Activated CD8-positive, alpha-beta T cell treated with anti-CD3 and anti-CD28 coated beads for 36 hours (primary cell): ENCODE data around the gene METRN. TPM values are rescaled to one million over a fixed set of nuclear protein-coding genes. Genes with fewer than 3 reads are reported as not detected.

Experiments used
- ATAC-seq: fragments of 200-7000 bp; cut with Tn5 transposase; one replicate; pipeline ENCODE4 v1.10.0; 2021; ENCODE audit warnings: mild to moderate bottlenecking, moderate library complexity
- CTCF ChIA-PET: fragments of 350-600 bp; sonication (Branson Sonifier 250); formaldehyde crosslinking; loops from one replicate; lab custom pipeline; 2021; ENCODE audit warnings: antibody characterized with exemption; lab: Charles Lee
- POLR2A ChIA-PET: fragments of 350-600 bp; sonication (Branson Sonifier 250); formaldehyde crosslinking; loops from one replicate; lab custom pipeline; 2021; ENCODE audit warnings: antibody characterized with exemption; lab: Charles Lee
- DNase-seq: peaks from one replicate; pipeline ENCODE4 v3.0.0-alpha.2; 2020
- H3K27ac Mint-ChIP-seq: one replicate; pipeline ENCODE4 v1.8.0; 2021; ENCODE audit warnings: mild to moderate bottlenecking, mixed read lengths
- H3K27me3 Mint-ChIP-seq: one replicate; pipeline ENCODE4 v1.8.0; 2021; ENCODE audit warnings: mixed read lengths
- H3K36me3 Mint-ChIP-seq: one replicate; pipeline ENCODE4 v1.8.0; 2021; ENCODE audit warnings: low read depth, mixed read lengths
- H3K4me1 Mint-ChIP-seq: one replicate; pipeline ENCODE4 v1.8.0; 2021; ENCODE audit warnings: low read depth, mixed read lengths
- H3K4me3 Mint-ChIP-seq: one replicate; pipeline ENCODE4 v1.8.0; 2021; ENCODE audit warnings: mild to moderate bottlenecking, moderate library complexity, mixed read lengths
- H3K9me3 Mint-ChIP-seq: one replicate; pipeline ENCODE4 v1.8.0; 2021; ENCODE audit warnings: mixed read lengths
- intact Hi-C: fragments of 100-400 bp; cut with micrococcal nuclease; formaldehyde crosslinking; loops from one replicate; pipeline ENCODE4 v1.10.0; 2022
- total RNA-seq, 2 experiments: library from RNA; stranded (reverse); gene quantifications; one replicate each; pipeline ENCODE4 v1.2.3, GENCODE V29; 2021
- TF ChIP-seq, protein P1 (sequence below): fragments of 200-600 bp; IDR thresholded peaks from one replicate; pipeline ENCODE4 v1.8.0; 2022; ENCODE audit warnings: antibody characterized with exemption, mild to moderate bottlenecking

The METRN gene
- total RNA-seq, 2 experiments from 2014 or later: 37.2 to 43.1 TPM

DNA sequence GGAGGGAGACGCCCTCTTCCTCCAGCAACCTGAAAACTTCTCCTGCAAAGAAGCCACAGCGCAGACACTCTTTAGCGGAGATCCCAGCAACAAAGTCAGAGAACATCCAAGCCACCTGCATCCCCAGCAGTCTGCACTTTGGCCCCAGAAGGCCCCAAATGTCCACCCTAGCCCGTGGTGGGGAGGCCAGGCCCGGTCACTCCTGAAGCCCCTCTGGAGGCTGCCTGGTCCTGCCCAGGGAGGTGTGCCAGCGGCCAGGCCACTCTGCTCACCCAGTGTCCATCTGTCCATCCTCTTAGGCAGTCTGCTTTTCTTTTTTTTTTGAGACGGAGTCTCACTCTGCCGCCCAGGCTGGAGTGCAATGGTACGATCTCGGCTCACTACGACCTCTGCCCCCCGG lies 17.4 kb downstream of the METRN start:
- ChIA-PET POLR2A (interaction anchor here (1.2 kb wide), 1 partner anchor 17 kb away, joined by 3 read pairs; no protein-coding TSS in a partner anchor), CTCF (interaction anchor here (1.3 to 19.6 kb wide), 5 partner anchors 8 to 52 kb away, joined by 3 to 207 read pairs (median 8); partner anchors contain the start of genes ANTKMT, CIAO3 and METRN)
- DNase-seq (no peak), ATAC-seq (no peak)
- Mint-ChIP-seq H3K36me3 (peaks cover 4% of the 10 kb centered on the region), H3K4me1 (peaks cover 19% of the 10 kb centered on the region), H3K9me3 (no peaks in the 10 kb centered on the region), H3K4me3 (no peak overlapping the region), H3K27ac (no peak overlapping the region), H3K27me3 (no peaks in the 10 kb centered on the region)
- TF ChIP-seq, protein P1, sequence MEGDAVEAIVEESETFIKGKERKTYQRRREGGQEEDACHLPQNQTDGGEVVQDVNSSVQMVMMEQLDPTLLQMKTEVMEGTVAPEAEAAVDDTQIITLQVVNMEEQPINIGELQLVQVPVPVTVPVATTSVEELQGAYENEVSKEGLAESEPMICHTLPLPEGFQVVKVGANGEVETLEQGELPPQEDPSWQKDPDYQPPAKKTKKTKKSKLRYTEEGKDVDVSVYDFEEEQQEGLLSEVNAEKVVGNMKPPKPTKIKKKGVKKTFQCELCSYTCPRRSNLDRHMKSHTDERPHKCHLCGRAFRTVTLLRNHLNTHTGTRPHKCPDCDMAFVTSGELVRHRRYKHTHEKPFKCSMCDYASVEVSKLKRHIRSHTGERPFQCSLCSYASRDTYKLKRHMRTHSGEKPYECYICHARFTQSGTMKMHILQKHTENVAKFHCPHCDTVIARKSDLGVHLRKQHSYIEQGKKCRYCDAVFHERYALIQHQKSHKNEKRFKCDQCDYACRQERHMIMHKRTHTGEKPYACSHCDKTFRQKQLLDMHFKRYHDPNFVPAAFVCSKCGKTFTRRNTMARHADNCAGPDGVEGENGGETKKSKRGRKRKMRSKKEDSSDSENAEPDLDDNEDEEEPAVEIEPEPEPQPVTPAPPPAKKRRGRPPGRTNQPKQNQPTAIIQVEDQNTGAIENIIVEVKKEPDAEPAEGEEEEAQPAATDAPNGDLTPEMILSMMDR: no peak
- intact Hi-C loops: no loop called here

DNA sequence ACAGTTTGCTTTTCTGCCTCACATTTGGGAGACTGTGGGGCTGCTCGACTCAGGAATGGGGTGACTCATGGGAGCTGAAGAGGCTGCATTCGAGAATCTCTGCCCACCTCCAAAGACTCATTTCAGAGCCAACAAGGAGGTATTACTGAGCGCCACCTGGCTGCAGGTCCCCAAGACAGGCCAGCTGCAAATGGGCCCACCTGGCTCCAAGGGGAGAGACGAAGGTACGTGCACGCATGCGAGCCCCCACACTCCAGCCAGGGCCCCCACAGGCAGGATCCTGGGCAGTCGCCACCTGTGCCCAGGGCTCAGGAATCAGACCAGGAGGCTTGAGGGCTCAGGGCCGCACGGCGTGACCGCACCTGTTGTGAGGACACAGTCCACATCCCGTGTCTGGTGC lies 18.0 kb downstream of the METRN start:
- Mint-ChIP-seq H3K4me3 (no peak overlapping the region), H3K4me1 (peaks cover 21% of the 10 kb centered on the region), H3K27me3 (no peaks in the 10 kb centered on the region), H3K9me3 (no peaks in the 10 kb centered on the region), H3K36me3 (peaks cover 5% of the 10 kb centered on the region), H3K27ac (no peak overlapping the region)
- POLR2A ChIA-PET: interaction anchor here (1.2 to 1.3 kb wide), 2 partner anchors 17 to 52 kb away, joined by 3 to 4 read pairs; no protein-coding TSS in a partner anchor
- DNase-seq: peak; percentile 33
- CTCF ChIA-PET: interaction anchor here (0.9 to 19.6 kb wide), 6 partner anchors 11 to 56 kb away, joined by 3 to 207 read pairs (median 6); partner anchors contain the start of genes ANTKMT and METRN
- intact Hi-C loops: no loop called here
- TF ChIP-seq, protein P1: no peak
- ATAC-seq: no peak

DNA sequence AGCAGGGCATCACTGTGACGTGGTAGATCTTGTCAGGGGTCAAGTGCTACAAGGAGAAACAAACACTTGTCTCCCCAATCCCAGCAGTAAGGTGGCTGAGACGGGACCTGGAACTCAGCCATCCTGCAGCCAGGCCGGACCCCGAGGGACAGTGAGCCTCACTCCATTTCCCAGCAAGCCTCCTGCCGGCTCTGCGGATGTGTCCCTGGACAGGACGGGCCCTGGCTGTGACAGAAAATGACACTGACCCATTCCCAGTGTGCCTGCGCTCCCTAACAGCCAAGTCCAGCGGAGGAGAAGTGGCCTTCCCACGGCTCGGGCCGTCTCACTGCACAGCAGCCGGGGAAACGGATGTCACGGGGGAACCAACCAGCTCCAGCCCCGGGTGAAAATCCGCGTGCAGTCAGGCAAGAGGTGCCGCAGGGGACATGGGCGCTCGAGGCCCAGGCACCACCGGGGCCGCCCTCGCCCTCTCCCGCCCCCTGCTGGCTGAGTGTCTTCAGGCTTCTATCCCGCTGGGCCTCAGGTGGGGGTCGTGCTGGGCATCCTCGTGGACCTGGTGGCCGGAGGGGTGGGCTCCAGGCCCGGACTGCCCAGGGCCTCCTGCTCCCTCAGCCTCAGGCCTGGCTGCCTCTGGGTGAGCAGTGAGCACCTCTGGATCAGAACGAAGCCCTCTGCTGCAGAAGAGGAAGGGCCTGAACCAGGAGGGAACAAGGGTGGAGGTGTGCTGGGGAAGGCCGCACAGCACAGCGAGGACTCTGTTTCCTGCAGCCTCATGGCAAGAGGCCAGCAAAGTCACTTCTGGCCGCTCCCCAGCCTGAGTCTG lies 18.7 kb downstream of the METRN start:
- Mint-ChIP-seq H3K9me3 (no peaks in the 10 kb centered on the region), H3K4me3 (no peak overlapping the region), H3K27ac (no peak overlapping the region), H3K27me3 (no peaks in the 10 kb centered on the region), H3K4me1 (peaks cover 21% of the 10 kb centered on the region), H3K36me3 (peaks cover 7% of the 10 kb centered on the region)
- TF ChIP-seq, protein P1: peak; percentile 78
- CTCF ChIA-PET: interaction anchor here (0.9 to 19.6 kb wide), 5 partner anchors 12 to 56 kb away, joined by 3 to 207 read pairs (median 4); partner anchors contain the start of genes ANTKMT and METRN
- ATAC-seq (no peak), DNase-seq (peak; percentile 61)
- intact Hi-C loops: no loop called here
- POLR2A ChIA-PET: interaction anchor here (1.2 to 9.3 kb wide), 3 partner anchors 11 to 51 kb away, joined by 3 to 84 read pairs (median 4); partner anchors contain the start of genes ANTKMT and CCDC78

DNA sequence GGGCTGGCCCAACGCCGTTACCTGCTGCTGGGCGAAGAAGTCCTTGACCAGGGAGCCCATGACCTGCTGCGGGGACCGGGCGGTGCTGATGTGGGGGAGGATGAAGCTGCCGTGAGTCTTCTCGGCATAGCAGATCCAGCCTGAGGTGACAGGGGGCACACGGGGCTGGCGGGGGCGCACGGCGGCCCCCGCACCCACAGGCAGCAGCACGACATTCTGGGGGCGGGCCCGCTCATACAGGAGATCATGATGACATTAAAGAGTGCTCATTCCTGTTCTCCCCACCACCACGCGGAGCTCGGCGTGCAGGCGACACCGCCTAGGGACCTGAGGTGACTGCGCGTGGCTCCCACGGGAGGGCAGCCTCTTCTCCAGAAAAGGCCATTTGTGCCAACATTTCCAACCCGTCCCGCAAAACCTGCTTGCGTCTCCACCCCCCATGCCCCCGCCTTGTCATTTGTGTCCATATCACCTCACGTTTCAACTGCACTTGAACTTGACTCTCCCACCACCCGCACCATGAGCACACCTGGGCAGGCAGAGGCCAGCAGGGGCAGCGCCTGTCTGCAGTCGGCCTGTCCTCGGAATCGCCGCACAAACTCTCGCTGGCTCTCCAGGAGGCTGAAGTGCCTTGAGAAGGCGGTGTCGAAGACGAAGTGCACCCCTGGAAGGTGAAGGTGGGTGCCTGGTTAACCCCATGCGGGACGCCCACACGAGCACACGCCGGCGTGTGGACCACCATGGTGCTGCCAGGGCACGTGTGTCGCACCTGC lies 19.5 kb downstream of the METRN start:
- no peak overlapping the region for H3K4me3 Mint-ChIP-seq

More for the DNA sequence above, 19.5 kb downstream of the METRN start:
- DNase-seq (peak; percentile 1), ATAC-seq (no peak)
- Mint-ChIP-seq H3K27ac (no peak overlapping the region), H3K36me3 (peaks cover 9% of the 10 kb centered on the region), H3K27me3 (no peaks in the 10 kb centered on the region), H3K4me1 (peaks cover 25% of the 10 kb centered on the region), H3K9me3 (no peaks in the 10 kb centered on the region)
- CTCF ChIA-PET: interaction anchor here (1.3 to 19.6 kb wide), 2 partner anchors 22 to 31 kb away, joined by 4 to 207 read pairs; partner anchors contain the start of gene METRN
- TF ChIP-seq, protein P1: no peak
- POLR2A ChIA-PET: interaction anchor here (0.6 to 9.3 kb wide), 4 partner anchors 12 to 271 kb away, joined by 3 to 84 read pairs (median 6); partner anchors contain the start of genes ANTKMT and CCDC78
- intact Hi-C loops: no loop called here
